Fibroblast of villous mesenchyme (primary cell): ENCODE results near the gene TNFAIP8L3. TPM values are rescaled to one million over a fixed set of nuclear protein-coding genes. Genes with fewer than 3 reads are reported as not detected.

Experiments
- DNase-seq: peaks from one replicate; pipeline ENCODE4 v3.0.0-alpha.2; 2010; ENCODE audit warnings: low read depth
- H3K4me3 ChIP-seq: 2 replicates; pipeline ENCODE4 v1.5.1; 2011; ENCODE audit warnings: low read depth, mild to moderate bottlenecking, low read length
- CTCF ChIP-seq: IDR thresholded peaks from 2 replicates; pipeline ENCODE4 v1.5.1; 2012; ENCODE audit warnings: low read depth, mild to moderate bottlenecking, low read length; ENCODE audit not compliant: insufficient read depth
- total RNA-seq: library from RNA; depleted of rRNA; stranded (reverse); fragments of >200 nt; gene quantifications from 2 replicates; pipeline ENCODE4 v1.2.3, GENCODE V29; 2012

TNFAIP8L3 gene
- total RNA-seq, 1 donor = 0.43 TPM

- no peak for DNase-seq
- H3K4me3 ChIP-seq = no peak overlapping the region
- TF ChIP-seq CTCF = no peak
Observed at GRCh38 chr15:51106481-51106880, 11.8 kb upstream of the TNFAIP8L3 start.

- H3K4me3 ChIP-seq = no peak overlapping the region
- no peak for TF ChIP-seq CTCF
- no peak for DNase-seq
Observed at GRCh38 chr15:51105430-51106016, 10.8 kb upstream of the TNFAIP8L3 start.

- H3K4me3 ChIP-seq = no peak overlapping the region
- no peak for TF ChIP-seq CTCF
- peak; percentile 46 for DNase-seq
Observed at GRCh38 chr15:51104512-51104911, 9.8 kb upstream of the TNFAIP8L3 start.

- TF ChIP-seq CTCF = no peak
- DNase-seq = peak; percentile 84
- no peak overlapping the region for H3K4me3 ChIP-seq
Observed at GRCh38 chr15:51103330-51103729, 8.6 kb upstream of the TNFAIP8L3 start.

GRCh38 chr15:51100785-51101489 lies 6.2 kb upstream of the TNFAIP8L3 start:
- no peak for TF ChIP-seq CTCF
- no peak overlapping the region for H3K4me3 ChIP-seq
- no peak for DNase-seq

GRCh38 chr15:51099185-51099584 lies 4.5 kb upstream of the TNFAIP8L3 start:
- DNase-seq = no peak
- H3K4me3 ChIP-seq = no peak overlapping the region
- no peak for TF ChIP-seq CTCF

- no peak overlapping the region for H3K4me3 ChIP-seq
- no peak for DNase-seq
- TF ChIP-seq CTCF = no peak
Observed at GRCh38 chr15:51098331-51098619, 3.6 kb upstream of the TNFAIP8L3 start.
